Medulla oblongata (tissue), 1 donor: Measurements from ENCODE around the gene CAMTA1.

Source experiments
- DNase-seq: peaks from one replicate; pipeline ENCODE4 v3.0.0-alpha.2; 2015; ENCODE audit errors: extremely low spot score

CAMTA1 gene

GRCh38 chr1:6850537-6850936 lies 65.3 kb downstream of the CAMTA1 start:
- DNase-seq = no peak

- DNase-seq = no peak
Measured at GRCh38 chr1:6852136-6852890, 67.1 kb downstream of the CAMTA1 start.

- no peak for DNase-seq
Measured at GRCh38 chr1:6854166-6854565, 68.9 kb downstream of the CAMTA1 start.

DNA sequence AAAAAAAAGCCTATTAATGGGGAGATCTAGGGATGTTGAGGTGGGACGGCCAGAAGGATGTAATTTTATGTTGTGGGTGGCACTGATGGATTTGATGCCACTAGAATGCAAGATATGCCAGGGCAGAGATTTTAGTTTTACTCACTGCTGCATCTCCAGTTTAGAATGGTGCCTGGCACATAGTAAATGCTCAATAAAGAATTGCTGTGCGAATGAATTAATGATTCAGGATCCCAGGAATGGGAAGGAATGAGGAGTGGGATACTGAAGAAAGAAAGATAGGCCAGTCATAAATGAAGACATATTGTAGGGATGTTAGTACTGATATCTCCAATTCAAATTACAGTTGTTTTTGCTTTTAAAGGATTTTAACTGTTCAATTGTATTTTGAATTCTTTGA lies 72.6 kb downstream of the CAMTA1 start:
- DNase-seq = no peak

- DNase-seq = no peak
Measured at GRCh38 chr1:6858596-6858995, 73.3 kb downstream of the CAMTA1 start.

DNA sequence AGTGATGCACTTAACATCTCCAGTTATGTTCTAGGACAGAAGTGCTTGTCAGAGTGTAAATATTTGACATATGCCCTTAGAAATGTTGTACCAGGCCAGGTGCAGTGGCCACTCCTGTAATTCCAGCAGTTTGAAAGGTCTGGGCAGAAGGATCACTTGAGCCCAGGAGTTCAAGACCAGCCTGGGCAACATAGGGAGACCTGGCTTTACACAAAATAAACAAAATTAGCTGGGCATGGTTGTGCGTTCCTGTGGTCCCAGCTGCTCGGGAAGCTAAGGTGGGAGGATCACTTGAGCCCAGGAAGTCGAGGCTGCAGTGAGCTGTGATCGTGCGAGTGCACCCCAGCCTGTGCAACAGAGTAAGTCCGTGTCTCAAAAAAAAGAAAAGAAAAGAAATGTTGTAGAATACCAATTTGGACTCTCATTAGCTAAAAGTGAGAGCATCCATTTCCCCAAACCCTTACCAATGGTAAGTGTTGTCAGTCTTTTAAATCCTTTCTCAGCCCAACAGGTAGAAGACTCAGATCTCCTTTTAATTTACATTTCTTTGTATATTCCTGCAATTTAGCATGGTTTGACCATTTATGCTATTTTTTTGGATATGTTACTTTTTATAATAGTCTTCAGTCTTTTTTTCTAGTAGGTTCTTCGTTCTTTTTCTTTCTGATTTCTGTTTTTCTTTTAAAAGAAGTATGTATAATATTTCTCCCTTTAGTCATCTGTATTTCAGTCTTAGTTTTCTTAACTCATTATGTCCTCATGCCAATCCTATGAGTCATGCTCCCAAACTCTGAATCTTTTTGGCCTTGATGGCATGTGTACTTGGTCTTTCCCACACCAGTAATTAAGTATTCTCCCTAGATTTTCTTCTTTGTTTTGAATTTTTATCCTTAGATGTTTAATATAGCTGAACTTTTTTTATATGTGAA lies 74.4 kb downstream of the CAMTA1 start:
- DNase-seq = no peak

DNA sequence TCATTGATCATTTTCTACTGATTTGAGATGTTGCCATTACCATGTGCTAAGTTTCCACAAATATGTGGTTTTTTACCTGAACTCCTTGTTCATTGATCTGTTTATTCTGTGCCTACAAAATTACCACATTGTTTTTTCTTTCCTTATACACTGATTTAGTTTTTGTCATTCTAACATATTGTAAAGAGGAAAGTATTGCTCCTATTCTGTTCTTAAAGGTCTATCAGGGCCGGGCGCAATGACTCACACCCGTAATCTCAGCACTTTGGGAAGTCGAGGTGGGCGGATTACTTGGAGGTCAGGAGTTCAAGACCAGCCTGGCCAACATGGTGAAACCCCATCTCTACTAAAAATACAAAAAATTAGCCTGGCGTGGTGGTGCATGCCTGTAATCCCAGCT lies 75.1 kb downstream of the CAMTA1 start:
- DNase-seq = no peak

GRCh38 chr1:6861075-6861724 lies 75.9 kb downstream of the CAMTA1 start:
- no peak for DNase-seq

DNA sequence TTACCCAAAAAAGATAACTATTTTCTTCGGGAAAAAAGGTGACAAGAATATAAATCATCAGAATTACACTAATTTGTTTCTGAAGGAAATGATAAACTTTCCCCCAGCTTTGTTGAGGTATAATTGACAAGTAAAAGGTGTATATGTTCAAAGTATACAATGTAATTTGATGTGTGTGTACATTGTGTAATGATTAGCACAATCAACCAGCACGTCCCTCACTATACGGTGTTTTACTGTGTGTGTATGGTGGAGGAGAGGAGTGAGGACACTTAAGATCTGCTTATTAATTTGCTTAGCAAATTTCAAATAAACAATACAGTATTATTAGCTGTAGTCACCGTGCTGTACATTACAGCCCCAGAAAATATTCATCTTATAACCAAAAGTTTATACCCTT lies 77.7 kb downstream of the CAMTA1 start:
- DNase-seq = no peak

GRCh38 chr1:6864166-6864565 lies 78.9 kb downstream of the CAMTA1 start:
- DNase-seq = no peak

GRCh38 chr1:6866825-6867224 lies 81.6 kb downstream of the CAMTA1 start:
- DNase-seq = no peak

GRCh38 chr1:6867321-6867720 lies 82.1 kb downstream of the CAMTA1 start:
- DNase-seq = no peak

DNA sequence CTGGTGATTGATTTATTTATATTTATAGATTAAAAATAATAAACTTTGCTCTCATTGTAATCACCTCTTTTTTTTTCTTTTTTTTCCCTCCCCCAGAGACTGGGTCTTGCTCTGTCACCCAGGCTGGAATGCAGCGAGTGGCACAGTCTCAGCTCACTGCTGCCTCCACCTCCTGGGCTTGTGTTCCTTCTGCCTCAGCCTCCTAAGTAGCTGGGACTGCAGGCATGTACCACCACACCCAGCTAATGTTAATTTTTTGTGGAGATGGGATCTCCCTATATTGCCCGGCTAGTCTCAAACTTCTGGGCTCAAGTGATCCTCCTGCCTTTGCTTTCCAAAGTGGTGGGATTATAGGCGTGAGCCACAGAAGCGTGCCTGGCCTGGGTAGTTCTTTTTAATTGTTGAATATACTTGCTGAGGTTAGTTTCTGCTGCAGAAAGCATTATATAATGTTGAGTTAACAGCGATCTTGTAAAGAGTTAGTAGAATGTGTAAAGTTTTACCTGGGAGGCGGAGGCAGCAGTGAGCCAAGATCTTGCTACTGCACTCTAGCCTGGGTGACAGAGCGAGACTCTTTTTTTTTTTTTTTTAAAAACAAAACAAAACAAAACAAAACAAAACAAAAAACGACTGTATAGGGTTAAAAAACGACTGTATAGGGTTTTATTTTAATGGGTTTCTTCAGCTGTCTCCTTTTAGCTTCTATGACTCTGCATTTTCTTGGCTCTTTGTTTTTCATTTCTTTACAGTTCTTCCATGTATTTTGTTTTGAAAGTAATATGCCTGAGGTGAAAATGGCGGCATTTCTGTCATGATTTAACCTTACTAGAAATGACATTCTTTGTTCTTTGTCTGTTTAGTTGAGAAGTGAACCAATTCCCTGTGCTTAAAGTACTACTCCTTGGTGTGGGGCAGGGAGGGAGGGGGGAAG lies 82.7 kb downstream of the CAMTA1 start:
- DNase-seq = no peak

DNA sequence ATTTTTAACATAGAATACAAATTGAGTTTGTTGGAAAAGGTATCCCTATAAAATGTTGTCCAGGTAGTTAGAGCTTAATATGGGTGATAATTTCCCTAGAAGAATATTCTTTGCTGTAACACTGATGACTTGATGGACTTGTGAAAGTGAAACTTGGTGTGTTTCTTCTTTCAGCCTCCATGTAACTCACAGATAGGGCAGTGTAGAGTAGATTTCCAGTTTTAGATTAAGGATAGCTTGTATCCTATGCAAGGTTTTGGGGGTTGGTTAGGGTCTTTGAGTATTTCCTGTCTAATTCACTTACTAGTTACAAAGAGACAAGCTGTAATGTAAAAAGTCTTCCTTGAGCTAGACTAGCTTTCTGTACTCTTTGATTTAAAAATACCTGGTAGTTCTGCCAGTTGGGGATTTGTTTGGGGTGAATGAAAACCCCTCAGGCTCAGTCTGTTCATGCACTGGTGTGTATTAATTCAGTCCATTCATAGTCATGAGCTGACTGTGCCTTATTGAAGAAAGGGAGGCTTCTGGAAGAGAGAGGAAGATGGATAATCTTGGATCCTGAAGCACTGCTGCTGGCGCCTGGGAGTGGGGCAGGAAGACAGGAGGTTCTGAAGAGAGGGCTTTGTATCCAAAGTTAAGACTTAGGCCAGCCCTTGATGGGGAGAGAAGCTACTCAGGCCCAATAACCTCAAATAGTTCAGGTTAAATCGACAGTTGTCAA lies 83.6 kb downstream of the CAMTA1 start:
- peak; percentile 82 for DNase-seq

DNA sequence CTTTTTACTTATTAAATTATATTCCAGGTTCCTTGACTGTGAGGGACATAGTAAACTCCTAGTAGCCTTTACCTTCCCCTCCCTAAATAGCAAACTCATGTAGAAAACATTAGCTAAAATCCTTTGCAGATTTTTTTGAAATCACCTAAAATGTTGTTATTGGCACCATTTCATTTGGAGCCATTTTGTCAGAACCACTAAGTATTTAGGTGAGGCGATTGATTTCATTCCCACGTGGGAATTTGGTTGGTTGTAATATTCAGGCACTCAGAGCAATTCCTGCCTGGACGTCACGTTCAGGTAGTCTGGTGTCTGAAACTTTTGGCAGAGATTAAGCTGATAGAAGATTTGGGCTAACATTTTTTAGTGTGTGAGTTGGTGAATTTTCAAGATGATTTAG lies 84.3 kb downstream of the CAMTA1 start:
- peak; percentile 36 for DNase-seq

DNA sequence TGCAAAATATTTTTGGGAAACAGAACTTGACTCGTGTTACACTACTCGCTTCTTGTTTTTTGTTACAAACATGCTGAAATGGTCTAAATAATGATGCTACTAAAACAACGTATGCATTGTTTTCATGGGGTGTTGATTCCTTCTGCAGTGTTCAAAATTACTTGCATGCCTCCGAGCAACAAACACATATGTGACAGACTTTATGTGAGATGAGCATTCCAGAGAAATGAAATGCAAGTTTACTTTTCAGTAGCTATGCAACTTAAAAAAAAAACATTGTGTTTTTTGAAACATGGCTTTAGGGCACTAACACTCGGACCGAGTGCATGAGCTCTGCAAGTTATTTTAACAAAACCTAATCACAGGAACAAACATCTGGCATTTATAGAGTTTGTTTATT lies 84.8 kb downstream of the CAMTA1 start:
- peak; percentile 39 for DNase-seq

GRCh38 chr1:6870571-6870970 lies 85.3 kb downstream of the CAMTA1 start:
- no peak for DNase-seq

- no peak for DNase-seq
Measured at GRCh38 chr1:6871300-6871972, 86.2 kb downstream of the CAMTA1 start.

DNA sequence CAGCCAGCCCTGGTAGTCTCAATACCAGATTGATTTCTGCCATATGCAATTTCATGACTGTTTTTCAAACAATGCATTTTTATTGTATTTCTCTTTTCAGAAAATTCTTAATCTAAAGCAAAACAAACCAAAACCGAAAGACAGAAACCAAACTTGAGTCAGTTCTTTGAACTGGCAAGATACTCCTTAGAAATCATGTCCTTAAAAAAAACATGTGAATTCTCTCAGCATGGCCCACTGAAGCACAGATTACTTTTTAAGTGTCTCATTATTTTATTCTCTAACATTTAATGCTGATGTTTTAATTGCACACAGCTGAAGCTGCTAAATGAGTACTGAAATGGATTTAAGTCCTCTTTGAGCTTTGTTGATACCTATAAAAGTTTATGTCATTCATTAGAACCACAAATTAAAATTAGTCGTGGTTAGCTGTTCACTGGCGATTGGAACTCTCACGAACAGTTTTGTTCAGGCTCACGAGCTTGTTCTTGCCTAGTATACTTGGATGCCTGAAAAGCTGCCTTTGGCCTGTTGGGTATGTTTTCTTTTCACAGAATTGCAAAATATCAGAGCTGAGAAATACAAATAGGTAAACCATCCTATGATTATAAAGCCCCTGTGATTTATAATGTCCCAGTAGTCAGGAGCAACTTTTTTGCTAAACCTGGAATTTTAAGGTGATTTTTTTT lies 87.5 kb downstream of the CAMTA1 start:
- DNase-seq = no peak
